MM.1S (cell line): ENCODE measurements around the gene HDLBP.

Experiments used
- DNase-seq: peaks from one replicate; pipeline ENCODE4 v3.0.0-alpha.2; 2015
- H2AFZ ChIP-seq: fragments of 300-600 bp; sonication (generic); 2 replicates; pipeline ENCODE4 v1.6.0; 2016; ENCODE audit warnings: antibody characterized with exemption, low read length
- H3F3A ChIP-seq: fragments of 300-600 bp; sonication (generic); 2 replicates; pipeline ENCODE4 v1.6.1; 2016; ENCODE audit warnings: mild to moderate bottlenecking, antibody characterized with exemption, low read length, moderate library complexity, mixed read lengths; ENCODE audit not compliant: insufficient read depth
- H3K27ac ChIP-seq: fragments of 300-600 bp; sonication (generic); 2 replicates; pipeline ENCODE4 v1.5.1; 2016; ENCODE audit warnings: mild to moderate bottlenecking, low read length
- H3K27me3 ChIP-seq: fragments of 300-600 bp; sonication (generic); replicated peaks from 2 replicates; pipeline ENCODE4 v1.6.0; 2016; ENCODE audit warnings: low read length; ENCODE audit not compliant: insufficient read depth
- H3K36me3 ChIP-seq: fragments of 300-600 bp; sonication (generic); replicated peaks from 2 replicates; pipeline ENCODE4 v1.6.1; 2016; ENCODE audit warnings: mild to moderate bottlenecking, low read length, mixed read lengths; ENCODE audit not compliant: insufficient read depth
- H3K4me1 ChIP-seq: fragments of 300-600 bp; sonication (generic); 2 replicates; pipeline ENCODE4 v1.6.1; 2016; ENCODE audit warnings: low read length, mixed read lengths
- H3K4me2 ChIP-seq: fragments of 300-600 bp; sonication (generic); 2 replicates; pipeline ENCODE4 v1.6.0; 2016; ENCODE audit warnings: low read depth, low read length
- H3K4me3 ChIP-seq: fragments of 300-600 bp; sonication (generic); 2 replicates; pipeline ENCODE4 v1.5.1; 2016; ENCODE audit warnings: low read length, mixed read lengths
- H3K79me2 ChIP-seq: fragments of 300-600 bp; sonication (generic); 2 replicates; pipeline ENCODE4 v1.6.1; 2016; ENCODE audit warnings: mixed run types, low read length, mixed read lengths
- H3K9ac ChIP-seq: fragments of 300-600 bp; sonication (generic); 2 replicates; pipeline ENCODE4 v1.6.1; 2016; ENCODE audit warnings: low read length, mixed read lengths
- H3K9me2 ChIP-seq: fragments of 300-600 bp; sonication (generic); replicated peaks from 2 replicates; pipeline ENCODE4 v1.6.1; 2016; ENCODE audit warnings: mild to moderate bottlenecking, low read length, mixed read lengths; ENCODE audit not compliant: insufficient read depth
- H3K9me3 ChIP-seq: fragments of 300-600 bp; sonication (generic); replicated peaks from 2 replicates; pipeline ENCODE4 v1.6.1; 2016; ENCODE audit warnings: mild to moderate bottlenecking, low read length, mixed read lengths; ENCODE audit not compliant: insufficient read depth
- H4K20me1 ChIP-seq: fragments of 300-600 bp; sonication (generic); 2 replicates; pipeline ENCODE4 v1.6.1; 2016; ENCODE audit warnings: mild to moderate bottlenecking, low read length, moderate library complexity, mixed read lengths; ENCODE audit not compliant: insufficient read depth
- EZH2 ChIP-seq: fragments of 300-600 bp; sonication (generic); optimal IDR thresholded peaks from 2 replicates; pipeline ENCODE3; 2017; ENCODE audit warnings: low read depth, mild to moderate bottlenecking, antibody characterized with exemption, low read length, mixed read lengths
- EZH2phosphoT487 ChIP-seq: fragments of 300-600 bp; sonication (generic); IDR thresholded peaks from 2 replicates; pipeline ENCODE4 v1.6.1; 2018; ENCODE audit warnings: antibody characterized with exemption, low read length
- TF ChIP-seq, protein P1 (sequence below): fragments of 300-600 bp; sonication (generic); IDR thresholded peaks from 2 replicates; pipeline ENCODE4 v1.5.1; 2016; ENCODE audit warnings: antibody characterized with exemption, low read length, mixed read lengths

Gene HDLBP

DNA sequence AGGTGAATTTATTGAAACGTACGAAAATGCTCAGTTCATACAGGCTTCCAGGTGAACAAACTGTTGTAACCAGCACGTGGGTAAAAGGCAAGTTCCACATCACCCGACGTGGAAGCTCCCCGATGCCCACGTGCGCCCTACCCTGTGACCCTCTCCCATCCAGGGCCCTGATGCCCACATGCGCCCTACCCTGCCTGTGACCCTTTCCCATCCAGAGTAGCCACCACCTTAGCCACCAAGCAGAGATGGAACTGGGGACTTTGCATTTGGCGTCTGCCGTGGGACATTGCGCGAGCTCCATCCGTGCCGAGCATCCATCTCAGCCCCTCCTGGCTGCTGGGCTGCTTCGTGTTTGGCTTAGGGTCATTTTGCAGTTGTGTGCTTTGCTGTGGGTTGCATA is 89.5 kb downstream of the HDLBP start:
- DNase-seq = no peak
- no peak overlapping the region for H3K4me2 ChIP-seq
- H2AFZ ChIP-seq = no peak overlapping the region
- no peaks in the 10 kb centered on the region for H4K20me1 ChIP-seq
- TF ChIP-seq EZH2 (no peak), EZH2phosphoT487 (no peak)
- TF ChIP-seq, protein P1, sequence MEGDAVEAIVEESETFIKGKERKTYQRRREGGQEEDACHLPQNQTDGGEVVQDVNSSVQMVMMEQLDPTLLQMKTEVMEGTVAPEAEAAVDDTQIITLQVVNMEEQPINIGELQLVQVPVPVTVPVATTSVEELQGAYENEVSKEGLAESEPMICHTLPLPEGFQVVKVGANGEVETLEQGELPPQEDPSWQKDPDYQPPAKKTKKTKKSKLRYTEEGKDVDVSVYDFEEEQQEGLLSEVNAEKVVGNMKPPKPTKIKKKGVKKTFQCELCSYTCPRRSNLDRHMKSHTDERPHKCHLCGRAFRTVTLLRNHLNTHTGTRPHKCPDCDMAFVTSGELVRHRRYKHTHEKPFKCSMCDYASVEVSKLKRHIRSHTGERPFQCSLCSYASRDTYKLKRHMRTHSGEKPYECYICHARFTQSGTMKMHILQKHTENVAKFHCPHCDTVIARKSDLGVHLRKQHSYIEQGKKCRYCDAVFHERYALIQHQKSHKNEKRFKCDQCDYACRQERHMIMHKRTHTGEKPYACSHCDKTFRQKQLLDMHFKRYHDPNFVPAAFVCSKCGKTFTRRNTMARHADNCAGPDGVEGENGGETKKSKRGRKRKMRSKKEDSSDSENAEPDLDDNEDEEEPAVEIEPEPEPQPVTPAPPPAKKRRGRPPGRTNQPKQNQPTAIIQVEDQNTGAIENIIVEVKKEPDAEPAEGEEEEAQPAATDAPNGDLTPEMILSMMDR = no peak
- no peaks in the 10 kb centered on the region for H3F3A ChIP-seq
- H3K27me3 ChIP-seq = no peaks in the 10 kb centered on the region
- no peak overlapping the region for H3K27ac ChIP-seq
- no peak overlapping the region for H3K9ac ChIP-seq
- H3K79me2 ChIP-seq = no peaks in the 10 kb centered on the region
- H3K4me3 ChIP-seq = no peak overlapping the region
- H3K36me3 ChIP-seq = no peaks in the 10 kb centered on the region; the same call in 1 of the 2 replicates
- no peaks in the 10 kb centered on the region for H3K9me2 ChIP-seq
- no peaks in the 10 kb centered on the region for H3K4me1 ChIP-seq
- H3K9me3 ChIP-seq = no peaks in the 10 kb centered on the region

DNA sequence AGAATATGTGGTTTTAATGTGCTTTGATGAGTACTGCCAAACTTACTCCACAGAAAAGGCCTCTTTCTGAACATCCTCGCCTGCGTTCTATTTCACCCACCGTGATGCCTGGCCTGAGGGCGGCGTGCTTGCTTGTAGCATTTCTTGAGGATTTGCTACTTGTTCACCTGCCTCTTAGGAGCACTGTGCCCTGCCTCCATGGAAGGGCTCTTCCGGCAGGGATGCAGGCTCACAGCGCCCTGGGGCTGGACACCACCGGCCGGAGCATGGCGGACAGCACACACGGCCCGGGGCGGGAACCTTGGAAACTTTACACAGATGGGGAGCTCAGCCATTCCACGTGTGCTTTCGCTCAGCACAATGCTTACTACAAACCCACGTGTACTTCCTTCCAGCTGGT is 89.9 kb downstream of the HDLBP start:
- Histone ChIP-seq H3K27me3 (no peaks in the 10 kb centered on the region), H3K4me1 (no peaks in the 10 kb centered on the region), H3K4me2 (no peak overlapping the region), H3K9me3 (no peaks in the 10 kb centered on the region), H3K79me2 (no peaks in the 10 kb centered on the region), H3K4me3 (no peak overlapping the region), H2AFZ (no peak overlapping the region), H3K27ac (no peak overlapping the region), H3K9ac (no peak overlapping the region), H3K9me2 (no peaks in the 10 kb centered on the region), H3F3A (no peaks in the 10 kb centered on the region), H4K20me1 (no peaks in the 10 kb centered on the region), H3K36me3 (no peaks in the 10 kb centered on the region; the same call in 1 of the 2 replicates)
- DNase-seq = no peak
- TF ChIP-seq, protein P1 = no peak
- TF ChIP-seq EZH2 (no peak), EZH2phosphoT487 (no peak)

DNA sequence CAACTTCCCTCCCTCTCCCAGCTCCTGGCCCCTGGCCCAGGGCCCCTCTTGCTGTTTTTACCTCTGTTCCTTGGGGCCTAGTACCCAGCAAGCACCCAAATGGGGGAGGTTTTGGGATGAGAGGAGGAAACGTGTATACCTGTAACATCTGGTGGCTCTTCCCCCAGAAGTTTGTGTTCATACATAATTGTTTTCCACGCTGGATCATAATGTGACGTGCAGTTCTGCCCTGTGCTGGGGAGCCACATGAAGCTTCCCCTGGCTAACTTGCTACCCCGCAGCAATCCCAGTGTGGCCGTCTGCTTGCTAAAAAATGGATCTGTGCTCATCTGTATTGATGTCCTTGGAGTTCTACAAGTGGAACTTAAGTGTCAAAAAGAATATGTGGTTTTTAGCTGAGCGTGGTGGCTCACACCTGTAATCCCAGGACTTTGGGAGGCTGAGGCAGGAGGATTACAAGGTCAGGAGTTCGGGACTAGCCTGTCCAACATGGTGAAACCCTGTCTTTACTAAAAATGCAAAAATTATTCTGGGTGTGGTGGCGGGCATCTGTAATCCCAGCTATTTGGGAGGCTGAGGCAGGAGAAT is 90.5 kb downstream of the HDLBP start:
- no peaks in the 10 kb centered on the region for H3F3A ChIP-seq
- no peak overlapping the region for H2AFZ ChIP-seq
- H3K4me2 ChIP-seq = no peak overlapping the region
- no peaks in the 10 kb centered on the region for H3K9me2 ChIP-seq
- TF ChIP-seq EZH2 (no peak), EZH2phosphoT487 (no peak)
- TF ChIP-seq, protein P1 = no peak
- H3K79me2 ChIP-seq = no peaks in the 10 kb centered on the region
- H3K4me1 ChIP-seq = no peaks in the 10 kb centered on the region
- H3K27me3 ChIP-seq = no peaks in the 10 kb centered on the region
- no peaks in the 10 kb centered on the region for H4K20me1 ChIP-seq
- no peaks in the 10 kb centered on the region; the same call in 1 of the 2 replicates for H3K36me3 ChIP-seq
- no peak overlapping the region for H3K27ac ChIP-seq
- no peak for DNase-seq
- H3K4me3 ChIP-seq = no peak overlapping the region
- H3K9ac ChIP-seq = no peak overlapping the region
- no peaks in the 10 kb centered on the region for H3K9me3 ChIP-seq
